K562 (cell line): ENCODE measurements around the gene ITGA3. TPM values are rescaled to one million over a fixed set of nuclear protein-coding genes. Genes with fewer than 3 reads are reported as not detected.

Experiments
- ATAC-seq: fragments of 200-7000 bp; cut with Tn5 transposase; 3 replicates; pipeline ENCODE4 v1.9.1; 2020; ENCODE audit warnings: moderate library complexity
- BruUV-seq: library from RNA; stranded (reverse); fragments of 400-500 nt; replicated peaks from 2 replicates; lab custom pipeline; 2021; lab: Mats Ljungman, UMichigan
- CTCF ChIA-PET: fragments of 300-600 bp; formaldehyde crosslinking; extraction: SDS; loops from one replicate; lab custom pipeline; 2021; ENCODE audit warnings: low intra/inter-chr PET ratio; lab: Yijun Ruan, JAX
- POLR2A ChIA-PET: fragments of 300-600, 350-650 bp; sonication (Branson Sonifier 250); formaldehyde crosslinking; extraction: SDS; loops from one replicate; lab custom pipeline; 2021; ENCODE audit warnings: antibody characterized with exemption, inconsistent platforms; lab: Yijun Ruan, JAX
- DNase-seq, 4 experiments: peaks; one replicate each; pipeline versions ENCODE4 v3.0.0 to v3.0.0-alpha.2; 2011 to 2018; ENCODE audit warnings: low spot score in 3 of 4, mixed read lengths in 3 of 4; ENCODE audit errors: extremely low read depth in 1 of 4
- FAIRE-seq: peaks from 2 replicates; lab custom pipeline; 2011; peaks lifted over from hg19 to GRCh38; lab: Jason Lieb, UNC
- H2AFZ ChIP-seq: 2 replicates; pipeline ENCODE4 v1.6.0; 2011; ENCODE audit warnings: low read depth, low read length, control low read depth, inconsistent platforms
- H3K27ac ChIP-seq: fragments of 200-600 bp; 3 replicates; pipeline ENCODE4 v1.8.0; 2011; ENCODE audit warnings: low read depth, mild to moderate bottlenecking, control low read depth, inconsistent platforms, low read length, moderate library complexity, mixed read lengths; ENCODE audit errors: extremely low read depth
- H3K27me3 ChIP-seq, 2 experiments: fragments of 300-600 bp in 1 of 2; 2 replicates in 1 of 2; 3 replicates in 1 of 2; pipeline versions ENCODE4 v1.6.0 to v1.8.0; 2011; ENCODE audit warnings: inconsistent platforms in 2 of 2, low read length in 2 of 2, mild to moderate bottlenecking in 1 of 2, mixed read lengths in 1 of 2, moderate library complexity in 1 of 2; ENCODE audit not compliant: control insufficient read depth in 2 of 2, insufficient read depth in 2 of 2
- H3K36me3 ChIP-seq: fragments of 300-600 bp; 3 replicates; pipeline ENCODE4 v1.8.0; 2011; ENCODE audit warnings: mild to moderate bottlenecking, low read length, inconsistent platforms; ENCODE audit not compliant: control insufficient read depth, insufficient read depth
- H3K4me1 ChIP-seq, 2 experiments: fragments of 200-600 bp in 1 of 2; replicated peaks in 1 of 2; 2 replicates in 1 of 2; 3 replicates in 1 of 2; pipeline versions ENCODE4 v1.5.1 to v1.8.0; 2011; ENCODE audit warnings: inconsistent platforms in 2 of 2, low read length in 2 of 2, mild to moderate bottlenecking in 1 of 2, mixed read lengths in 1 of 2, moderate library complexity in 1 of 2; ENCODE audit not compliant: control insufficient read depth in 2 of 2, insufficient read depth in 2 of 2
- H3K4me2 ChIP-seq: 2 replicates; pipeline ENCODE4 v1.6.1; 2011; ENCODE audit warnings: low read length, control low read depth, inconsistent platforms, mixed read lengths; ENCODE audit not compliant: insufficient read depth
- H3K4me3 ChIP-seq: fragments of 200-600 bp; sonication (generic), shearing (Covaris generic); 2 replicates; pipeline ENCODE4 v1.5.1; 2016; ENCODE audit warnings: control low read depth, inconsistent platforms
- H3K79me2 ChIP-seq: fragments of 200-600 bp; 3 replicates; pipeline ENCODE4 v1.8.0; 2011; ENCODE audit warnings: low read length, inconsistent platforms; ENCODE audit not compliant: control insufficient read depth, insufficient read depth
- H3K9ac ChIP-seq, 2 experiments: 2 replicates each; pipeline versions ENCODE4 v1.6.0 to v1.6.1; 2011; ENCODE audit warnings: low read depth in 2 of 2, low read length in 2 of 2, control low read depth in 1 of 2, inconsistent platforms in 1 of 2, mild to moderate bottlenecking in 1 of 2, mixed read lengths in 1 of 2; ENCODE audit not compliant: insufficient read depth in 1 of 2
- H3K9me1 ChIP-seq: one replicate; pipeline ENCODE4 v1.6.0; 2011; ENCODE audit warnings: inconsistent platforms, mild to moderate bottlenecking, low read length, moderate library complexity; ENCODE audit not compliant: control insufficient read depth, insufficient read depth
- H3K9me3 ChIP-seq: replicated peaks from 2 replicates; pipeline ENCODE4 v1.5.1; 2011; ENCODE audit warnings: low read depth, low read length, inconsistent platforms; ENCODE audit not compliant: control insufficient read depth, insufficient read depth
- H4K20me1 ChIP-seq: replicated peaks from 2 replicates; pipeline ENCODE4 v1.6.1; 2011; ENCODE audit warnings: low read length, inconsistent platforms, mixed read lengths; ENCODE audit not compliant: control insufficient read depth, insufficient read depth
- DPF2 ChIP-seq: fragments of 450-650 bp; IDR thresholded peaks from 2 replicates; pipeline ENCODE4 v1.6.1; 2016
- HNRNPH1 ChIP-seq: fragments of 200-400 bp; formaldehyde crosslinking; optimal IDR thresholded peaks from 2 replicates; pipeline ENCODE3; 2017; ENCODE audit warnings: low read depth, mild to moderate bottlenecking, low read length, moderate library complexity
- RBM39 ChIP-seq: fragments of 200-400 bp; formaldehyde crosslinking; optimal IDR thresholded peaks from 2 replicates; pipeline ENCODE3; 2018; ENCODE audit warnings: low read depth, low read length
- VEZF1 ChIP-seq: fragments of 200-800 bp; sonication (Bioruptor generic); IDR thresholded peaks from 2 replicates; pipeline ENCODE4 v1.6.1; 2017; ENCODE audit warnings: missing genetic modification characterization, missing compliant biosample characterization
- ZNF57 ChIP-seq: fragments of 450-650 bp; formaldehyde crosslinking; IDR thresholded peaks from 2 replicates; pipeline ENCODE4 v1.4.0; 2020; ENCODE audit warnings: mild to moderate bottlenecking, moderate library complexity
- WGBS: fragments of 100-300 bp; shearing (Covaris generic); methylation state at CpG from one replicate; pipeline ENCODE4 v1.1.6; 2016; ENCODE audit warnings: low coverage, mixed read lengths; ENCODE audit not compliant: insufficient coverage; ENCODE audit errors: missing lambda C conversion rate; 5-methylcytosine and 5-hydroxymethylcytosine counted together
- in situ Hi-C: fragments of 300-500 bp; cut with MboI; formaldehyde crosslinking; loops from 4 replicates; pipeline ENCODE4 v1.15.0; 2018; ENCODE audit warnings: inconsistent platforms, mixed read lengths
- intact Hi-C: fragments of 100-400 bp; cut with micrococcal nuclease; formaldehyde crosslinking; loops from 2 replicates; pipeline ENCODE4 v1.14.2; 2022
- polyA plus RNA-seq, 8 experiments: library from polyadenylated mRNA; depleted of rRNA in 4 of 8; stranded (reverse) in 5 of 8; unstranded in 3 of 8; fragments of >200 nt; fragmentation: Nextera tagmentation in 2 of 8; fragmentation: Illumina TruSeq in 1 of 8; extraction: Ambion mirVana in 2 of 8; extraction: Trizol in 1 of 8; gene quantifications; 2 replicates each; pipeline versions ENCODE4 v1.2.1 to v1.2.3, GENCODE V29; 2011 to 2014; ENCODE audit warnings: inconsistent platforms in 1 of 8, missing spikeins in 1 of 8
- total RNA-seq, 7 experiments: library from RNA; depleted of rRNA in 6 of 7; stranded (reverse); fragments of >200 nt in 6 of 7; fragmentation: Illumina TruSeq in 2 of 7; extraction: Trizol in 2 of 7; gene quantifications; 2 replicates each; pipeline versions ENCODE4 v1.2.1 to v1.2.3, GENCODE V29; 2011 to 2021; ENCODE audit warnings: low replicate concordance in 1 of 7
- TF ChIP-seq, protein P1 (sequence below), 2 experiments: fragments of 450-650 bp; formaldehyde crosslinking in 1 of 2; IDR thresholded peaks; 2 replicates each; pipeline versions ENCODE4 v1.4.0 to v1.6.1; 2014 to 2020; ENCODE audit warnings: mild to moderate bottlenecking in 2 of 2, borderline replicate concordance in 1 of 2, low read depth in 1 of 2

ITGA3 gene
- total and polyA plus RNA-seq, 9 of the 15 experiments (the other 6 are each of a cell fraction or from before 2014, with no cell fraction given), result 0.03 to 0.75 (median 0.14) TPM; not detected in 2

GRCh38 chr17:50065056-50065455, 9.1 kb downstream of the ITGA3 start:
- Histone ChIP-seq H4K20me1 (peaks cover 6% of the 10 kb centered on the region; the same call in 1 of the 2 replicates), H2AFZ (no peak overlapping the region), H3K4me3 (no peak overlapping the region), H3K79me2 (no peaks in the 10 kb centered on the region), H3K4me2 (no peak overlapping the region), H3K4me1 (peaks cover 0 to 4% of the 10 kb centered on the region in 2 experiments; a peak in 1 of 5 replicates), H3K9ac (0 out of 4 replicates have a peak overlapping the region, but pooled peaks of 1 of the 2 experiments have one; percentile 10), H3K36me3 (no peaks in the 10 kb centered on the region), H3K9me1 (no peaks in the 10 kb centered on the region), H3K27ac (no peak overlapping the region), H3K9me3 (no peaks in the 10 kb centered on the region), H3K27me3 (peaks cover 6 to 27% of the 10 kb centered on the region in 2 experiments)
- POLR2A ChIA-PET, result interaction anchor here (0.7 to 1.3 kb wide), 2 partner anchors 31 to 35 kb away, joined by 4 to 5 read pairs; no protein-coding TSS in a partner anchor
- DNase-seq, result no peak
- TF ChIP-seq DPF2, result no peak
- TF ChIP-seq VEZF1 (CRISPR knock-in tag), result no peak
- TF ChIP-seq RBM39, result no peak
- no peak for TF ChIP-seq ZNF57 (CRISPR knock-in tag)
- TF ChIP-seq, protein P1, sequence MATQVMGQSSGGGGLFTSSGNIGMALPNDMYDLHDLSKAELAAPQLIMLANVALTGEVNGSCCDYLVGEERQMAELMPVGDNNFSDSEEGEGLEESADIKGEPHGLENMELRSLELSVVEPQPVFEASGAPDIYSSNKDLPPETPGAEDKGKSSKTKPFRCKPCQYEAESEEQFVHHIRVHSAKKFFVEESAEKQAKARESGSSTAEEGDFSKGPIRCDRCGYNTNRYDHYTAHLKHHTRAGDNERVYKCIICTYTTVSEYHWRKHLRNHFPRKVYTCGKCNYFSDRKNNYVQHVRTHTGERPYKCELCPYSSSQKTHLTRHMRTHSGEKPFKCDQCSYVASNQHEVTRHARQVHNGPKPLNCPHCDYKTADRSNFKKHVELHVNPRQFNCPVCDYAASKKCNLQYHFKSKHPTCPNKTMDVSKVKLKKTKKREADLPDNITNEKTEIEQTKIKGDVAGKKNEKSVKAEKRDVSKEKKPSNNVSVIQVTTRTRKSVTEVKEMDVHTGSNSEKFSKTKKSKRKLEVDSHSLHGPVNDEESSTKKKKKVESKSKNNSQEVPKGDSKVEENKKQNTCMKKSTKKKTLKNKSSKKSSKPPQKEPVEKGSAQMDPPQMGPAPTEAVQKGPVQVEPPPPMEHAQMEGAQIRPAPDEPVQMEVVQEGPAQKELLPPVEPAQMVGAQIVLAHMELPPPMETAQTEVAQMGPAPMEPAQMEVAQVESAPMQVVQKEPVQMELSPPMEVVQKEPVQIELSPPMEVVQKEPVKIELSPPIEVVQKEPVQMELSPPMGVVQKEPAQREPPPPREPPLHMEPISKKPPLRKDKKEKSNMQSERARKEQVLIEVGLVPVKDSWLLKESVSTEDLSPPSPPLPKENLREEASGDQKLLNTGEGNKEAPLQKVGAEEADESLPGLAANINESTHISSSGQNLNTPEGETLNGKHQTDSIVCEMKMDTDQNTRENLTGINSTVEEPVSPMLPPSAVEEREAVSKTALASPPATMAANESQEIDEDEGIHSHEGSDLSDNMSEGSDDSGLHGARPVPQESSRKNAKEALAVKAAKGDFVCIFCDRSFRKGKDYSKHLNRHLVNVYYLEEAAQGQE (IDR thresholded peaks at IDR 0.05; ENCODE audit: borderline replicate concordance), result no peak
- TF ChIP-seq, protein P1 (CRISPR knock-in tag; IDR thresholded peaks at IDR 0.05; ENCODE audit: low read depth), result no peak
- no peak for TF ChIP-seq HNRNPH1
- no peak for FAIRE-seq
- CTCF ChIA-PET, result no interaction called here
- no TSS peak for BruUV-seq
- in situ Hi-C loops, result no loop called here
- intact Hi-C loops, result no loop called here
- whole genome bisulfite sequencing, result 0% methylated on average over 3 of the region's 3 CpGs
- no peak for ATAC-seq
